HG02840 (cell line): ENCODE measurements around the gene DHX29.

Experiments used
- ATAC-seq: cut with Tn5 transposase; IDR thresholded peaks from one replicate; pipeline ENCODE4 v1.9.1; 2021; ENCODE audit warnings: mild to moderate bottlenecking, moderate library complexity, moderate number of reproducible peaks; ENCODE audit not compliant: unreplicated experiment, low FRiP score

DHX29 gene

GRCh38 chr5:55234121-55234700 lies 73.3 kb downstream of the DHX29 start:
- no peak for ATAC-seq

GRCh38 chr5:55232985-55233928 lies 74.2 kb downstream of the DHX29 start, which contains the start of gene CCNO:
TSS of gene CCNO (minus strand) at chr5:55233608. CDS start at chr5:55233523, 85 bp downstream.
- ATAC-seq = peak; percentile 52

GRCh38 chr5:55232271-55232984 lies 75.1 kb downstream of the DHX29 start:
- ATAC-seq = no peak

- no peak for ATAC-seq
Measured at GRCh38 chr5:55231919-55232270, 75.6 kb downstream of the DHX29 start.

- ATAC-seq = no peak
Measured at GRCh38 chr5:55231029-55231918, 76.2 kb downstream of the DHX29 start.

- ATAC-seq = no peak
Measured at GRCh38 chr5:55230086-55230629, 77.3 kb downstream of the DHX29 start.

- no peak for ATAC-seq
Measured at GRCh38 chr5:55227664-55228430, 79.6 kb downstream of the DHX29 start.

GRCh38 chr5:55226934-55227663 lies 80.4 kb downstream of the DHX29 start, which contains the start of gene MCIDAS:
TSS of gene MCIDAS (minus strand) at chr5:55227315. CDS start at chr5:55227138, 177 bp downstream.
- ATAC-seq = no peak

GRCh38 chr5:55226027-55226933 lies 81.2 kb downstream of the DHX29 start:
- ATAC-seq = no peak

GRCh38 chr5:55225346-55225745 lies 82.1 kb downstream of the DHX29 start:
- ATAC-seq = no peak

GRCh38 chr5:55223812-55224240 lies 83.7 kb downstream of the DHX29 start:
- ATAC-seq = no peak

- no peak for ATAC-seq
Measured at GRCh38 chr5:55222985-55223811, 84.3 kb downstream of the DHX29 start.

GRCh38 chr5:55222092-55222984 lies 85.2 kb downstream of the DHX29 start:
- no peak for ATAC-seq

GRCh38 chr5:55220433-55221185 lies 86.9 kb downstream of the DHX29 start:
- ATAC-seq = no peak

- ATAC-seq = no peak
Measured at GRCh38 chr5:55219770-55220169, 87.7 kb downstream of the DHX29 start.
